Airway epithelial cell (primary cell): ENCODE measurements around the gene MTHFD1L. TPM values are rescaled to one million over a fixed set of nuclear protein-coding genes. Genes with fewer than 3 reads are reported as not detected.

ENCODE experiments used
- total RNA-seq: library from RNA; depleted of rRNA; stranded (reverse); fragments of >200 nt; gene quantifications from 2 replicates; pipeline ENCODE4 v1.2.3, GENCODE V29; 2015

Gene MTHFD1L
- 37.5 and 38.2 TPM in 2 replicates for total RNA-seq

GRCh38 chr6:150865406-150866146, at the start of gene MTHFD1L:
TSS of gene MTHFD1L (plus strand) at chr6:150865702. CDS start at chr6:150865823, 121 bp downstream.

